DND-41 (cell line): Measurements from ENCODE around the gene ANGPTL8.
A peak's percentile ranks its signal among the peaks of the same experiment; 100 is the strongest.

Source experiments
- EZH2 ChIP-seq: IDR thresholded peaks from 3 replicates; pipeline ENCODE4 v1.6.1; 2012; ENCODE audit warnings: borderline replicate concordance, low read depth, mild to moderate bottlenecking, moderate library complexity, low read length, inconsistent platforms; ENCODE audit not compliant: severe bottlenecking
- TF ChIP-seq, protein P1 (sequence below): IDR thresholded peaks from 2 replicates; pipeline ENCODE4 v1.5.1; 2012; ENCODE audit warnings: borderline replicate concordance, low read length, moderate library complexity, mild to moderate bottlenecking; ENCODE audit not compliant: poor library complexity, severe bottlenecking; ENCODE audit errors: extremely low read depth

GRCh38 chr19:11203194-11204075 is 36.0 kb upstream of the ANGPTL8 start:
- TF ChIP-seq, protein P1, sequence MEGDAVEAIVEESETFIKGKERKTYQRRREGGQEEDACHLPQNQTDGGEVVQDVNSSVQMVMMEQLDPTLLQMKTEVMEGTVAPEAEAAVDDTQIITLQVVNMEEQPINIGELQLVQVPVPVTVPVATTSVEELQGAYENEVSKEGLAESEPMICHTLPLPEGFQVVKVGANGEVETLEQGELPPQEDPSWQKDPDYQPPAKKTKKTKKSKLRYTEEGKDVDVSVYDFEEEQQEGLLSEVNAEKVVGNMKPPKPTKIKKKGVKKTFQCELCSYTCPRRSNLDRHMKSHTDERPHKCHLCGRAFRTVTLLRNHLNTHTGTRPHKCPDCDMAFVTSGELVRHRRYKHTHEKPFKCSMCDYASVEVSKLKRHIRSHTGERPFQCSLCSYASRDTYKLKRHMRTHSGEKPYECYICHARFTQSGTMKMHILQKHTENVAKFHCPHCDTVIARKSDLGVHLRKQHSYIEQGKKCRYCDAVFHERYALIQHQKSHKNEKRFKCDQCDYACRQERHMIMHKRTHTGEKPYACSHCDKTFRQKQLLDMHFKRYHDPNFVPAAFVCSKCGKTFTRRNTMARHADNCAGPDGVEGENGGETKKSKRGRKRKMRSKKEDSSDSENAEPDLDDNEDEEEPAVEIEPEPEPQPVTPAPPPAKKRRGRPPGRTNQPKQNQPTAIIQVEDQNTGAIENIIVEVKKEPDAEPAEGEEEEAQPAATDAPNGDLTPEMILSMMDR, result peak; percentile 74
- no peak for TF ChIP-seq EZH2
